HL-60 (cell line): ENCODE measurements around the gene PNMA6E.

Experiments
- DNase-seq, 2 experiments: peaks; one replicate each; pipeline ENCODE4 v3.0.0-alpha.2; 2010 to 2020; ENCODE audit warnings: low read depth in 1 of 2, low spot score in 1 of 2
- H3K27ac ChIP-seq: fragments of 250-450 bp; sonication (Bioruptor Pico); replicated peaks from 2 replicates; pipeline ENCODE4 v1.5.1; 2020; ENCODE audit warnings: mild to moderate bottlenecking, moderate library complexity
- H3K27me3 ChIP-seq: fragments of 250-450 bp; sonication (Bioruptor Pico); 2 replicates; pipeline ENCODE4 v1.5.1; 2021; ENCODE audit warnings: mild to moderate bottlenecking, moderate library complexity; ENCODE audit not compliant: insufficient read depth, poor library complexity, severe bottlenecking
- H3K4me3 ChIP-seq: replicated peaks from 2 replicates; pipeline ENCODE4 v1.5.1; 2011; ENCODE audit warnings: mild to moderate bottlenecking, control low read depth, low read length; ENCODE audit not compliant: insufficient read depth
- GABPA ChIP-seq: IDR thresholded peaks from 2 replicates; pipeline ENCODE4 v1.6.1; 2012; ENCODE audit warnings: low read depth
- POLR2AphosphoS5 ChIP-seq: IDR thresholded peaks from 2 replicates; pipeline ENCODE4 v1.6.1; 2012; ENCODE audit warnings: low read depth
- SPI1 ChIP-seq: IDR thresholded peaks from 2 replicates; pipeline ENCODE4 v1.6.1; 2012; ENCODE audit warnings: low read depth, mild to moderate bottlenecking, borderline replicate concordance
- TF ChIP-seq, protein P1 (sequence below): IDR thresholded peaks from one replicate; pipeline ENCODE4 v1.5.1; 2011; ENCODE audit warnings: low read length, control low read depth, inconsistent platforms; ENCODE audit not compliant: insufficient read depth
- TF ChIP-seq, protein P2 (sequence below): IDR thresholded peaks from 2 replicates; pipeline ENCODE4 v1.6.1; 2012; ENCODE audit warnings: low read depth; ENCODE audit not compliant: insufficient replicate concordance

The PNMA6E gene

DNA sequence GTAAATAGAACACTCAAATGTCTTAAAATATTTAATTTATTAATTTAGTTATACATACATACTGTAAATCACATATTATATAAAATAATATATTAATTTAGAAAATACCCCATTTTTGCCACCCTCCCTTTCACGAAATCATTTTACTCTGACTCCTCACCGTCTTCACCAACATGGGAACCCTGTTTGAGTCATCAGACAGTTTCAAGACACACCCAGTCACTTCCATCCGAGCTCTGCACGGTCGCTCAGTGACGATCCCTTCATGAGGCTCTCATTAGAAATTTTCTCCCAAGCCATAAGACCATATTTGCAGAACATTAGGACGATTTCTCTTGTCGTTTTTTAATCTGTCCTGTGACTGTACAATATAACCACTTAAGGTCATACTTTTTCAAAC is 52.7 kb downstream of the PNMA6E start:
- H3K27me3 ChIP-seq, result no peaks in the 10 kb centered on the region
- no peak overlapping the region for H3K4me3 ChIP-seq
- no peak for TF ChIP-seq GABPA
- TF ChIP-seq SPI1, result no peak
- TF ChIP-seq, protein P1, sequence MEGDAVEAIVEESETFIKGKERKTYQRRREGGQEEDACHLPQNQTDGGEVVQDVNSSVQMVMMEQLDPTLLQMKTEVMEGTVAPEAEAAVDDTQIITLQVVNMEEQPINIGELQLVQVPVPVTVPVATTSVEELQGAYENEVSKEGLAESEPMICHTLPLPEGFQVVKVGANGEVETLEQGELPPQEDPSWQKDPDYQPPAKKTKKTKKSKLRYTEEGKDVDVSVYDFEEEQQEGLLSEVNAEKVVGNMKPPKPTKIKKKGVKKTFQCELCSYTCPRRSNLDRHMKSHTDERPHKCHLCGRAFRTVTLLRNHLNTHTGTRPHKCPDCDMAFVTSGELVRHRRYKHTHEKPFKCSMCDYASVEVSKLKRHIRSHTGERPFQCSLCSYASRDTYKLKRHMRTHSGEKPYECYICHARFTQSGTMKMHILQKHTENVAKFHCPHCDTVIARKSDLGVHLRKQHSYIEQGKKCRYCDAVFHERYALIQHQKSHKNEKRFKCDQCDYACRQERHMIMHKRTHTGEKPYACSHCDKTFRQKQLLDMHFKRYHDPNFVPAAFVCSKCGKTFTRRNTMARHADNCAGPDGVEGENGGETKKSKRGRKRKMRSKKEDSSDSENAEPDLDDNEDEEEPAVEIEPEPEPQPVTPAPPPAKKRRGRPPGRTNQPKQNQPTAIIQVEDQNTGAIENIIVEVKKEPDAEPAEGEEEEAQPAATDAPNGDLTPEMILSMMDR, result no peak
- TF ChIP-seq, protein P2, sequence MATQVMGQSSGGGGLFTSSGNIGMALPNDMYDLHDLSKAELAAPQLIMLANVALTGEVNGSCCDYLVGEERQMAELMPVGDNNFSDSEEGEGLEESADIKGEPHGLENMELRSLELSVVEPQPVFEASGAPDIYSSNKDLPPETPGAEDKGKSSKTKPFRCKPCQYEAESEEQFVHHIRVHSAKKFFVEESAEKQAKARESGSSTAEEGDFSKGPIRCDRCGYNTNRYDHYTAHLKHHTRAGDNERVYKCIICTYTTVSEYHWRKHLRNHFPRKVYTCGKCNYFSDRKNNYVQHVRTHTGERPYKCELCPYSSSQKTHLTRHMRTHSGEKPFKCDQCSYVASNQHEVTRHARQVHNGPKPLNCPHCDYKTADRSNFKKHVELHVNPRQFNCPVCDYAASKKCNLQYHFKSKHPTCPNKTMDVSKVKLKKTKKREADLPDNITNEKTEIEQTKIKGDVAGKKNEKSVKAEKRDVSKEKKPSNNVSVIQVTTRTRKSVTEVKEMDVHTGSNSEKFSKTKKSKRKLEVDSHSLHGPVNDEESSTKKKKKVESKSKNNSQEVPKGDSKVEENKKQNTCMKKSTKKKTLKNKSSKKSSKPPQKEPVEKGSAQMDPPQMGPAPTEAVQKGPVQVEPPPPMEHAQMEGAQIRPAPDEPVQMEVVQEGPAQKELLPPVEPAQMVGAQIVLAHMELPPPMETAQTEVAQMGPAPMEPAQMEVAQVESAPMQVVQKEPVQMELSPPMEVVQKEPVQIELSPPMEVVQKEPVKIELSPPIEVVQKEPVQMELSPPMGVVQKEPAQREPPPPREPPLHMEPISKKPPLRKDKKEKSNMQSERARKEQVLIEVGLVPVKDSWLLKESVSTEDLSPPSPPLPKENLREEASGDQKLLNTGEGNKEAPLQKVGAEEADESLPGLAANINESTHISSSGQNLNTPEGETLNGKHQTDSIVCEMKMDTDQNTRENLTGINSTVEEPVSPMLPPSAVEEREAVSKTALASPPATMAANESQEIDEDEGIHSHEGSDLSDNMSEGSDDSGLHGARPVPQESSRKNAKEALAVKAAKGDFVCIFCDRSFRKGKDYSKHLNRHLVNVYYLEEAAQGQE, result no peak
- no peak for TF ChIP-seq POLR2AphosphoS5
- H3K27ac ChIP-seq, result no peak overlapping the region
- no peak for DNase-seq

DNA sequence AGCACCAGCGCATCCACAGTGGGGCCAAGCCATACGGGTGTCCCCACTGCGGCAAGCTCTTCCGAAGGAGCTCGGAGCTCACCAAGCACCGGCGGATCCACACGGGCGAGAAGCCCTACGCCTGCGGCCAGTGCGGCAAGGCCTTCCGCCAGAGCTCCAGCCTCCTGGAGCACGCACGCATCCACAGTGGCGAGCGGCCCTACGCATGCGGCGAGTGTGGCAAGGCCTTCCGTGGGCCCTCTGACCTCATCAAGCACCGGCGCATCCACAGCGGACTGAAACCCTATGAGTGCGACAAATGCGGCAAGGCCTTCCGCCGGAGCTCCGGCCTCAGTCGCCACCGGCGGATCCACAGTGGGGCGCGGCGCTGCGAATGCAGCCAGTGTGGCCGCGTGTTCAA is 53.6 kb downstream of the PNMA6E start:
- DNase-seq, result no peak
- no peaks in the 10 kb centered on the region for H3K27me3 ChIP-seq
- TF ChIP-seq, protein P2, result no peak
- TF ChIP-seq GABPA, result no peak
- TF ChIP-seq, protein P1, result no peak
- TF ChIP-seq POLR2AphosphoS5, result no peak
- no peak for TF ChIP-seq SPI1
- H3K4me3 ChIP-seq, result no peak overlapping the region
- H3K27ac ChIP-seq, result no peak overlapping the region
